Measurements from ENCODE around the gene RNASET2. TPM values are rescaled to one million over a fixed set of nuclear protein-coding genes. Genes with fewer than 3 reads are reported as not detected.

Gene RNASET2
- polyA plus RNA-seq, 1 donor (not counting 4 experiments of a cell fraction or from before 2014, with no cell fraction given) = 21.5 TPM

DNA sequence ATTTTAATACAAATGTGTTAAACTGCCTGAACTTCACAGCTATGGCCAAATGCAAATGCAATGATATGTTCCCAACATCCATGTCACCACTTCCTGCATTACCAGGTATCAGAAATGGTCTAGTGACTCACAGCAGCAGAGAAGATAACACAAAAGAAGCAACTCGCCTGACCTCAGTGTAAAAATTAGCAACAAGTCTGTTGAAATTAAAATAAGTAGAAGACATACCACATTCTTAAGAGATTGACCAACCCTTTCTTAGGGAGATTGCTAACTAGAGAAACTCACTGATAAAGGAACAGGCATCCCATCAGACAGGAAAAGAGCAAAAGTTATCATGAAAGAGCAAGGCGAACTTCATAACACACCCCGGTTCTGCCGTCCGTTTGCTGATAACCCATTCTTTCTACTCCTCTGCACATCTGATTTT lies 45.1 kb downstream of the RNASET2 start:
- no peak for TF ChIP-seq CTCF (optimal IDR thresholded peaks at IDR 0.05 in 1 of 3, IDR thresholded peaks at IDR 0.05 in 1 of 3, conservative IDR thresholded peaks at IDR 0.05 in 1 of 3; ENCODE audit: extremely low read depth in 1 of 3, insufficient read depth in 2 of 3, low read length in 3 of 3)
- no peak for TF ChIP-seq EZH2 (IDR thresholded peaks at IDR 0.05; ENCODE audit: low read length)
- Histone ChIP-seq H3K27ac (ENCODE audit: control insufficient read depth, insufficient read depth, low read length) (no peak overlapping the region), H3K27me3 (ENCODE audit: control insufficient read depth, extremely low read depth, insufficient read depth, low read length) (no peaks in the 10 kb centered on the region), H4K20me1 (ENCODE audit: control insufficient read depth, extremely low read depth, insufficient read depth, low read length) (no peaks in the 10 kb centered on the region), H3K9me3 (ENCODE audit: control insufficient read depth, low read depth, low read length) (no peaks in the 10 kb centered on the region), H3K9ac (ENCODE audit: control insufficient read depth, extremely low read depth, insufficient read depth, low read length) (no peak overlapping the region), H3K79me2 (ENCODE audit: control insufficient read depth, insufficient read depth, low read length) (no peaks in the 10 kb centered on the region), H3K9me1 (ENCODE audit: control insufficient read depth, extremely low read depth, insufficient read depth, low read length) (no peaks in the 10 kb centered on the region), H3K4me3 (ENCODE audit: control insufficient read depth in 2 of 3, extremely low read depth in 1 of 3, insufficient read depth in 2 of 3, low read depth in 1 of 3, low read length in 3 of 3) (no peak overlapping the region), H2AFZ (ENCODE audit: control insufficient read depth, low read length) (no peak overlapping the region), H3K4me1 (ENCODE audit: control insufficient read depth, extremely low read depth, insufficient read depth, low read length) (no peaks in the 10 kb centered on the region), H3K4me2 (ENCODE audit: control insufficient read depth, extremely low read depth, insufficient read depth, low read depth, low read length) (no peak overlapping the region), H3K36me3 (ENCODE audit: control insufficient read depth in 2 of 2, extremely low read depth in 1 of 2, insufficient read depth in 2 of 2, low read length in 2 of 2) (no peaks in the 10 kb centered on the region)
- DNase-seq (ENCODE audit: low read depth, low spot score) (no peak), FAIRE-seq (no peak)
- dilution Hi-C loops (cut with MboI; ENCODE audit: extremely low pct_ligation_motif_present, low sequenced_read_pairs) = no loop called here

- H4K20me1 ChIP-seq (ENCODE audit: control insufficient read depth, extremely low read depth, insufficient read depth, low read length) = no peaks in the 10 kb centered on the region
- H3K27me3 ChIP-seq (ENCODE audit: control insufficient read depth, extremely low read depth, insufficient read depth, low read length) = no peaks in the 10 kb centered on the region
- H3K79me2 ChIP-seq (ENCODE audit: control insufficient read depth, insufficient read depth, low read length) = no peaks in the 10 kb centered on the region
- no peak overlapping the region for H3K4me3 ChIP-seq (ENCODE audit: control insufficient read depth in 2 of 3, extremely low read depth in 1 of 3, insufficient read depth in 2 of 3, low read depth in 1 of 3, low read length in 3 of 3)
- no peaks in the 10 kb centered on the region for H3K9me1 ChIP-seq (ENCODE audit: control insufficient read depth, extremely low read depth, insufficient read depth, low read length)
- FAIRE-seq (no peak), DNase-seq (ENCODE audit: low read depth, low spot score) (no peak)
- H3K27ac ChIP-seq (ENCODE audit: control insufficient read depth, insufficient read depth, low read length) = no peak overlapping the region
- no peaks in the 10 kb centered on the region for H3K36me3 ChIP-seq (ENCODE audit: control insufficient read depth in 2 of 2, extremely low read depth in 1 of 2, insufficient read depth in 2 of 2, low read length in 2 of 2)
- H3K4me2 ChIP-seq (ENCODE audit: control insufficient read depth, extremely low read depth, insufficient read depth, low read depth, low read length) = no peak overlapping the region
- dilution Hi-C loops (cut with MboI; ENCODE audit: extremely low pct_ligation_motif_present, low sequenced_read_pairs) = no loop called here
- H3K9ac ChIP-seq (ENCODE audit: control insufficient read depth, extremely low read depth, insufficient read depth, low read length) = no peak overlapping the region
- H3K4me1 ChIP-seq (ENCODE audit: control insufficient read depth, extremely low read depth, insufficient read depth, low read length) = no peaks in the 10 kb centered on the region
- no peak overlapping the region for H2AFZ ChIP-seq (ENCODE audit: control insufficient read depth, low read length)
- TF ChIP-seq CTCF (optimal IDR thresholded peaks at IDR 0.05 in 1 of 3, IDR thresholded peaks at IDR 0.05 in 1 of 3, conservative IDR thresholded peaks at IDR 0.05 in 1 of 3; ENCODE audit: extremely low read depth in 1 of 3, insufficient read depth in 2 of 3, low read length in 3 of 3) (no peak), EZH2 (IDR thresholded peaks at IDR 0.05; ENCODE audit: low read length) (no peak)
- no peaks in the 10 kb centered on the region for H3K9me3 ChIP-seq (ENCODE audit: control insufficient read depth, low read depth, low read length)
Measured at GRCh38 chr6:166910601-166911000, 45.7 kb downstream of the RNASET2 start.

All from keratinocyte (primary cell).